Esophagus (tissue), 2 donors: Measurements from ENCODE around the gene DSG3. TPM values are rescaled to one million over a fixed set of nuclear protein-coding genes. Genes with fewer than 3 reads are reported as not detected.

Experiments
- H3K27ac ChIP-seq, 2 donors: one replicate each; pipeline ENCODE4 v1.5.1; 2013; ENCODE audit warnings: low read depth in 2 of 2, mild to moderate bottlenecking in 2 of 2, inconsistent platforms in 1 of 2, low read length in 1 of 2, moderate library complexity in 1 of 2
- H3K27me3 ChIP-seq, 2 donors: one replicate each; pipeline ENCODE4 v1.6.1; 2013; ENCODE audit warnings: low read length in 2 of 2, control low read depth in 1 of 2, mild to moderate bottlenecking in 1 of 2; ENCODE audit not compliant: insufficient read depth in 2 of 2, control insufficient read depth in 1 of 2
- H3K36me3 ChIP-seq, 2 donors: one replicate each; pipeline ENCODE4 v1.6.1; 2013; ENCODE audit warnings: low read length in 1 of 2; ENCODE audit not compliant: control insufficient read depth in 2 of 2, insufficient read depth in 2 of 2
- H3K4me1 ChIP-seq, 2 donors: one replicate each; pipeline ENCODE4 v1.6.1; 2013; ENCODE audit warnings: low read length in 1 of 2; ENCODE audit not compliant: control insufficient read depth in 2 of 2, insufficient read depth in 2 of 2
- H3K4me3 ChIP-seq, 2 donors: one replicate each; pipeline ENCODE4 v1.5.1; 2013; ENCODE audit warnings: low read length in 2 of 2, mild to moderate bottlenecking in 2 of 2, low read depth in 1 of 2, moderate library complexity in 1 of 2
- H3K9me3 ChIP-seq, 2 donors: one replicate each; pipeline ENCODE4 v1.6.1; 2013; ENCODE audit warnings: mild to moderate bottlenecking in 2 of 2, low read depth in 1 of 2, low read length in 1 of 2, moderate library complexity in 1 of 2; ENCODE audit not compliant: control insufficient read depth in 2 of 2, insufficient read depth in 1 of 2
- WGBS, 2 donors: extraction: QIAGEN DNeasy Blood & Tissue Kit; methylation state at CpG; one replicate each; pipeline ENCODE4 v1.1.7; 2013; 5-methylcytosine and 5-hydroxymethylcytosine counted together
- polyA plus RNA-seq, 2 donors: library from polyadenylated mRNA; stranded (reverse); fragments of 200-250 nt; gene quantifications; one replicate each; pipeline ENCODE4 v1.2.3, GENCODE V29; 2013
- donor health status: healthy with polysubstance abuse.
- donor health status: Bipolar disorder and iron deficiency.

DSG3 gene
- polyA plus RNA-seq, 2 donors, result 130 to 305 TPM

- Histone ChIP-seq H3K4me3 (no peak overlapping the region), H3K36me3 (no peaks in the 10 kb centered on the region), H3K27me3 (no peaks in the 10 kb centered on the region), H3K9me3 (no peaks in the 10 kb centered on the region), H3K4me1 (no peaks in the 10 kb centered on the region), H3K27ac (peak overlapping the region in 1 of 2 donors; percentile 22)
- WGBS, 2 donors, result 63 to 67% methylated on average over 3 of the region's 3 CpGs
These were observed 687 bp upstream of the DSG3 start for GRCh38 chr18:31446854-31447253.

GRCh38 chr18:31450409-31450808 lies 2.9 kb downstream of the DSG3 start:
- no peaks in the 10 kb centered on the region for H3K9me3 ChIP-seq
- peak overlapping the region; percentile 50 to 84 for H3K27ac ChIP-seq
- peak overlapping the region; percentile 42 to 97 for H3K4me3 ChIP-seq
- no peaks in the 10 kb centered on the region for H3K4me1 ChIP-seq
- H3K36me3 ChIP-seq, result no peaks in the 10 kb centered on the region
- H3K27me3 ChIP-seq, result no peaks in the 10 kb centered on the region

GRCh38 chr18:31451625-31452024 lies 4.1 kb downstream of the DSG3 start:
- WGBS, 2 donors, result 56 to 58% methylated on average over 1 of the region's 1 CpG
- no peaks in the 10 kb centered on the region for H3K27me3 ChIP-seq
- H3K4me1 ChIP-seq, result no peaks in the 10 kb centered on the region
- H3K36me3 ChIP-seq, result no peaks in the 10 kb centered on the region
- H3K27ac ChIP-seq, result peak overlapping the region; percentile 82 to 90
- peak overlapping the region in 1 of 2 donors; percentile 97 for H3K4me3 ChIP-seq
- no peaks in the 10 kb centered on the region for H3K9me3 ChIP-seq

- Histone ChIP-seq H3K27ac (peak overlapping the region; percentile 89), H3K4me1 (no peaks in the 10 kb centered on the region), H3K27me3 (no peaks in the 10 kb centered on the region), H3K36me3 (peaks cover 0 to 3% of the 10 kb centered on the region in 2 donors), H3K9me3 (no peaks in the 10 kb centered on the region), H3K4me3 (peak overlapping the region in 1 of 2 donors; percentile 15)
- 43 to 54% methylated on average over 3 of the region's 3 CpGs for WGBS, 2 donors
These were observed 6.6 kb downstream of the DSG3 start for GRCh38 chr18:31454066-31454708.

DNA sequence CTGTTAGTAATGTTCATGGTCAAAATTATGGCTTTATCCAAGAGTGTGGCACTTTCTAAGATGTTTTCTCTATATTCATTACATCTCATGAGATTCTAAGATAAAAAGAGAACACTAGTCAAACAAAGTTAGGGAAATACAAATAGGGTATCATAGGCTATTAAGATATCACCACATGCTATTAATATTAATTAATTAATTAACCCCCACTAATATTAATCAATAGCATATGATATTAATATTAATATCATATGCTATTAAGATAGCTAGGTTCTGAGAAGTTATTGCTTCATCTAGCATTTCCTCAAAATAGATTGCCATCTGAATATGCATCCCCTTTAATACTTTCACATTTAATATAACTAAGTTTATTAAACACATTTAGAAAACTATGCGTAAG lies 22.1 kb downstream of the DSG3 start:
- H3K9me3 ChIP-seq, result no peaks in the 10 kb centered on the region
- H3K36me3 ChIP-seq, result peaks cover 3 to 21% of the 10 kb centered on the region in 2 donors

DNA sequence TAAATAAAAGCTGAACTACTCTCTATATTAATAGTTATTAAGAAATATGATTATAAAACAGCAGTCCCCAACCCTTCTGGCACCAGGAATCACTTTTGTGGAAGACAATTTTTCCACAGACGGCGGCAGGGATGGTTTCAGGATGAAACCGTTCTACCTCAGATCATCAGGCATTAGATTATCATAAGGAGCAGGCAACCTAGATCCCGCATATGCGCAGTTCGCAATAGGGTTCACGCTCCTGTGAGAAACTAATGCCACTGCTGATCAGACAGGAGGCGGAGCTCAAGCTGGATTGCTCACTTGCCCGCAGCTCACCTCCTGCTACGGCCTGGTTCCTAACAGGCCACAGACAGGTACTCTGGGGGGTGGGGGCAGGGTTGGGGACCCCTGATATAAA lies 31.1 kb downstream of the DSG3 start:
- H3K9me3 ChIP-seq, result no peaks in the 10 kb centered on the region
- no peaks in the 10 kb centered on the region for H3K27me3 ChIP-seq
- H3K4me1 ChIP-seq, result no peaks in the 10 kb centered on the region
- H3K4me3 ChIP-seq, result no peak overlapping the region
- WGBS, 2 donors, result 91 to 93% methylated on average over 10 of the region's 10 CpGs
- H3K27ac ChIP-seq, result no peak overlapping the region
- peaks cover 0 to 16% of the 10 kb centered on the region in 2 donors for H3K36me3 ChIP-seq

More for the DNA sequence above, 22.1 kb downstream of the DSG3 start:
- Histone ChIP-seq H3K4me3 (no peak overlapping the region), H3K27ac (no peak overlapping the region), H3K27me3 (no peaks in the 10 kb centered on the region), H3K4me1 (no peaks in the 10 kb centered on the region)
- WGBS, 2 donors, result 94 to 95% methylated on average over 1 of the region's 1 CpG

- H3K36me3 ChIP-seq, result peaks cover 0 to 4% of the 10 kb centered on the region in 2 donors
- H3K4me3 ChIP-seq, result no peak overlapping the region
- no peak overlapping the region for H3K27ac ChIP-seq
- H3K9me3 ChIP-seq, result no peaks in the 10 kb centered on the region
- H3K4me1 ChIP-seq, result peaks cover 0 to 3% of the 10 kb centered on the region in 2 donors
- H3K27me3 ChIP-seq, result no peaks in the 10 kb centered on the region
- 51 to 74% methylated on average over 1 of the region's 1 CpG for WGBS, 2 donors
These were observed 34.5 kb downstream of the DSG3 start for GRCh38 chr18:31482051-31482450.

- H3K36me3 ChIP-seq, result no peaks in the 10 kb centered on the region
- no peak overlapping the region for H3K4me3 ChIP-seq
- 73 to 76% methylated on average over 2 of the region's 2 CpGs for WGBS, 2 donors
- H3K27me3 ChIP-seq, result no peaks in the 10 kb centered on the region
- H3K4me1 ChIP-seq, result peaks cover 0 to 3% of the 10 kb centered on the region in 2 donors
- no peaks in the 10 kb centered on the region for H3K9me3 ChIP-seq
- H3K27ac ChIP-seq, result no peak overlapping the region
These were observed 35.9 kb downstream of the DSG3 start for GRCh38 chr18:31483396-31483795.

DNA sequence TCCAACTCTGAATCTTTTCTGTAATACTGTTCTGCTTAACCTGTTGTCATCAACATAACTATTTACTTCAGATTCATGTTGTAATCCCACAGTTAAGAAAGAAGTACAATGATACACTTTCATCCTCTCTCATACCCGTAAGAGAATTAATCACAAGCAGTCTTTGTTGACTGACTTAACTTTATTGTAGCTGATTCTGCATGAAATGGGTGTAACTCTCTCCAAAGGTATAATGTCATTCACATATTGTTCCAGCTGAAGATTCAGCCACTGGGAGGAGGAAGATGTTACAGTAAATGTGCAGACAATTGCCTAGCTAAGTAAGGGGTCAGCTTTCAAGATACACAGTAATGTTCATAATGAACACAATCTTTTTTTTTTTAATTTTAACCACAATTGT lies 36.9 kb downstream of the DSG3 start:
- Histone ChIP-seq H3K27me3 (no peaks in the 10 kb centered on the region), H3K4me3 (no peak overlapping the region), H3K27ac (no peak overlapping the region), H3K4me1 (peaks cover 0 to 3% of the 10 kb centered on the region in 2 donors), H3K36me3 (no peaks in the 10 kb centered on the region), H3K9me3 (no peaks in the 10 kb centered on the region)
- WGBS, 2 donors, result 50 to 67% methylated on average over 1 of the region's 1 CpG

- H3K4me3 ChIP-seq, result no peak overlapping the region
- no peaks in the 10 kb centered on the region for H3K9me3 ChIP-seq
- H3K36me3 ChIP-seq, result no peaks in the 10 kb centered on the region
- H3K27ac ChIP-seq, result no peak overlapping the region
- H3K27me3 ChIP-seq, result no peaks in the 10 kb centered on the region
- H3K4me1 ChIP-seq, result peaks cover 0 to 3% of the 10 kb centered on the region in 2 donors
- WGBS, 2 donors, result 32 to 57% methylated on average over 2 of the region's 2 CpGs
These were observed 38.6 kb downstream of the DSG3 start for GRCh38 chr18:31486165-31486564.
